ENCODE measurements around the gene LEMD1. TPM values are rescaled to one million over a fixed set of nuclear protein-coding genes. Genes with fewer than 3 reads are reported as not detected.

The LEMD1 gene
- total RNA-seq, 1 donor from 2014 or later = 2.0 TPM

DNA sequence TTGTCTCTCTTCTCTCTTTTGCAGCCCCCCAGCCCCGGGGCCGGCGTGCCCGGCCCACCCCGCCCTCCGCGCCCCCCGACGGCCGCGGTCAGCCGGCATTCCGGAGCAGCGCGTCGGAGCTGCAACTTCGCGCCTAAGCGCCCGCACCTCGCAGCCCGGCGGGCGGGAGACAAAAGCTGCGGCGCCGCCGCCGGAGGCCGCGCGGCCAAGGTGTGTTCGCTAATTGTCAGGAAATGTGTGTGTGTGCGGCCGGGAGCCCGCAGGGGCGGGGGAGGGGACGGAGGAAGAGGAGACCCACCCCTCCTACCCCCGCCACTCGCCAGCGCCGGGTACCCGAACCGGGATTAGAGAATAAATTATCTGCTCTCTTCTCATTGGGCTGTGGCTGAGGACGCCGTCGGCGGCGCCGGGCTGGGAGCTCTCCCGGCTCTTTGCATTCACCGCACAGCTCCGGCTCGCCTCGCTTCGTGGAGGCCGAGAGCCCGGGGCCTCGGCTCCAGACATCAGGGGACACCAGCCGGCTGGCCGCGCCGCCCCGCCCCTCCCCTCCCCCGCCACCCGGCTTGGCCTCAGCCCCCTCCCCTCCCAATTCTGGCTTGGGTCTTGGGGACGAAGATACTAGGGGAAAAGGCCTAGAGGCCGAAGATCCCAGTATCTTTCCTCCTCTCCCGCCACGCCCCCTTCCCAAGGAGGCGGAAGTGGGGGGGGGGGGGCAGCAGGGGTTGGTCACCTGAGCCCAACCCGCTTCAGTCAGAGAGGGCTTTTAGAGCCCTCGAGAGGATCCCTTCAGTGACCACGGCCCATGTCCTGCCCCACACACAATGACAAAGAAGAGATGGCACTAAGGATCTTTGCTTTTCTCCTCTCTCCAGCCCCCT is 35.3 kb upstream of the LEMD1 start:
- Mint-ChIP-seq H3K4me1 (ENCODE audit: low read depth, unreplicated experiment) (peaks cover 4% of the 10 kb centered on the region), H3K4me3 (ENCODE audit: unreplicated experiment) (peak overlapping the region; percentile 95), H3K36me3 (ENCODE audit: unreplicated experiment) (no peaks in the 10 kb centered on the region), H3K9me3 (ENCODE audit: unreplicated experiment) (peaks cover 11% of the 10 kb centered on the region), H3K27ac (ENCODE audit: unreplicated experiment) (no peak overlapping the region), H3K27me3 (ENCODE audit: unreplicated experiment) (peaks cover 11% of the 10 kb centered on the region)
- peak; percentile 73 for DNase-seq
- no peak for TF ChIP-seq CTCF (IDR thresholded peaks at IDR 0.05; ENCODE audit: partially characterized antibody, unreplicated experiment)

- Mint-ChIP-seq H3K4me1 (ENCODE audit: low read depth, unreplicated experiment) (peaks cover 4% of the 10 kb centered on the region), H3K9me3 (ENCODE audit: unreplicated experiment) (peaks cover 13% of the 10 kb centered on the region), H3K36me3 (ENCODE audit: unreplicated experiment) (no peaks in the 10 kb centered on the region), H3K27ac (ENCODE audit: unreplicated experiment) (peak overlapping the region; percentile 75), H3K27me3 (ENCODE audit: unreplicated experiment) (peaks cover 13% of the 10 kb centered on the region), H3K4me3 (ENCODE audit: unreplicated experiment) (peak overlapping the region; percentile 95)
- TF ChIP-seq CTCF (IDR thresholded peaks at IDR 0.05; ENCODE audit: partially characterized antibody, unreplicated experiment) = no peak
- peak; percentile 39 for DNase-seq
These were observed 34.6 kb upstream of the LEMD1 start for GRCh38 chr1:205456383-205456867.

GRCh38 chr1:205455581-205456382 is 33.9 kb upstream of the LEMD1 start, which contains the start of gene BLACAT1:
Gene BLACAT1, minus strand, starts transcription at chr1:205456045.
- peak within 1 kb of the TSS; percentile 75 for H3K27ac Mint-ChIP-seq (ENCODE audit: unreplicated experiment)
- H3K4me1 Mint-ChIP-seq (ENCODE audit: low read depth, unreplicated experiment) = peaks cover 4% of the 10 kb centered on the region
- H3K9me3 Mint-ChIP-seq (ENCODE audit: unreplicated experiment) = peaks cover 13% of the 10 kb centered on the region
- peak within 1 kb of the TSS; percentile 95 for H3K4me3 Mint-ChIP-seq (ENCODE audit: unreplicated experiment)
- H3K36me3 Mint-ChIP-seq (ENCODE audit: unreplicated experiment) = no peaks in the 10 kb centered on the region
- no peak for DNase-seq
- TF ChIP-seq CTCF (IDR thresholded peaks at IDR 0.05; ENCODE audit: partially characterized antibody, unreplicated experiment) = no peak
- H3K27me3 Mint-ChIP-seq (ENCODE audit: unreplicated experiment) = peaks cover 14% of the 10 kb centered on the region

DNA sequence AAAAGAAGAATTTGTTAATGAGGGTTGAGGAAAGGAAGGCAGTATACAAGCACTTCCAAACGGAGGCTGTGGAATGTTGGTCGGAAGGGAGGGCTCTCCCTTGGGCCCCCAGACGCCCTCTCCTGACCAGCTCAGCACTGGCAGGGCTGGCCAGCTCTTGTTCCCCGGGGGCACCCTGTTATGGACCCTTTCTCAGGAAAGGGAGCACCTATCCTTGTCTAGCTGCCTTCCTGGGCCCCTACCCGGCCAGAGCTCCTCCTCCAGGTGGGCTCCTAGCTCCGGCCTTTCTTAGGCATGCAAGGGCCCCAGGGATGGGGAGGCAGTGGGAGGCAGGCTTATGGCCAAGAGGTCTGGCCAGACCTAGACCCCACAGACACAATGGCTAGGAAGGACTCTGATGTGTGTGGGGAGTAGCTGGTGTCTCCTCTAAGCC is 33.1 kb upstream of the LEMD1 start:
- no peak for TF ChIP-seq CTCF (IDR thresholded peaks at IDR 0.05; ENCODE audit: partially characterized antibody, unreplicated experiment)
- H3K9me3 Mint-ChIP-seq (ENCODE audit: unreplicated experiment) = peaks cover 10% of the 10 kb centered on the region
- no peaks in the 10 kb centered on the region for H3K36me3 Mint-ChIP-seq (ENCODE audit: unreplicated experiment)
- H3K4me3 Mint-ChIP-seq (ENCODE audit: unreplicated experiment) = peak overlapping the region; percentile 56
- no peak for DNase-seq
- H3K4me1 Mint-ChIP-seq (ENCODE audit: low read depth, unreplicated experiment) = peaks cover 4% of the 10 kb centered on the region
- no peak overlapping the region for H3K27ac Mint-ChIP-seq (ENCODE audit: unreplicated experiment)
- peaks cover 14% of the 10 kb centered on the region for H3K27me3 Mint-ChIP-seq (ENCODE audit: unreplicated experiment)
